ENCODE data around the gene CELF4.

CELF4 gene

DNA sequence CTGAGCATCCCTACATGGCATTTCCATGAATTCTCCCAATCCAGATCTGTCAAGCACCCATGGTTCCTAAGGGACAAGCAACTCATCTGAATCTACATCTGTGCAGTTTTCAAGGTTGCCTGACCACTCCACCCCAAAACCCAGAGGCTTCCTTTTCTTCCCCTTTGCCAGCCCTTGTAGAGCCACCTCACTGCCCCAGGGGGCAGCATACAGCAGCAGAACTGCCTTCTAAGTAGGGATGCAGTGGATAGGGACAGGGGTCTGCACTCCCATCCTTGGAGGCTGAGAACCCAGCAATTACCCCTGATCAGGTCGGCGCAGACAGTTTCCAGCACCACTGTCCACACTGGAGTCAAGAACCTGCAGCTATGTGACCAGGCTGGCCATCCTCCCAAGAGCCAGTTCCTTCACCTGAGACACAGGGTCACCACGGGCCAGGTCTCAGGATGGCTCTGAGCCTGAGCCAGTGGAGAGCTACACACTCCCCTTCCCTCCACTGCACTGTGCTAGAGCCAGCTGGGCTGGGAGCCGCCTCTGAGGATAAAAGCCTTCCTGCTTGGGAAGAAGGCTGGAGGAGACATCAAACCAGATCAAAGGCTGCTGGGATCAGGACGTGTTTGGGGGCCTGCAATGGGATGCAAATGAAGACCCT, 283.1 kb downstream of the CELF4 start:
- DNase-seq (ENCODE audit: low read depth in 2 of 2) = no peak

DNA sequence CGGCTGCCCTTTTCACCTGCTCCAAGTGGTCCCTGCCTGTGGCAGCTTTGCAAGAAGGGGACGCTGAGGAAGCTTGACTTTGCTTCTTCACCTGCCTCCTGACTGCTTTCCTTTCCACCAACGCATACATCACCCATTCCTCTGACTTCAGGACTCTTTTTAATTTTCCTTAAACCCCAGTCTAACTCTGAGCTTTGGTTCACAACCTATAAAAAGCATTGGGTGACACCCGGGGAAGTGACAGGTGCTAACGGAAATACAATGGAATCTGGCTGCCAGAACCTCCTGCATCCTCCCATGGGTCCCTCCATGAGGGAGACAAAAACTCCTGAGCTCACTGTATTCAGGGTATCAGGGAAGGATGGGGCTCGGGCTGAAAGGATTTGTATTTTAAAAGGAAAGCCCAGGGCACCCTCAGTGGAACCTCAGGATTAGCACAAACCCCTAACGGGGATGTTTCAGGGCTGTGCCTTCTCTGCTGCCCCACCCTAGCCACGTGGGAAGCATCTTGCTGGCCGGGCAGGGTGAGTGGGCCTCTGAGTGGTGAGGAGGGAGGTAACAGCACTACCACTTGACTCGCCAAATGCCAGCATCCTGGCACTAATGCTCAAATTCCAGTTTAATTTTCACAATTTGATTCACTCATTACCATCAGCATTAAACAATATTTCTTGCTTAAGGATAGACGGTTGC, 284.8 kb downstream of the CELF4 start:
- DNase-seq (ENCODE audit: low read depth in 2 of 2) = no peak

DNA sequence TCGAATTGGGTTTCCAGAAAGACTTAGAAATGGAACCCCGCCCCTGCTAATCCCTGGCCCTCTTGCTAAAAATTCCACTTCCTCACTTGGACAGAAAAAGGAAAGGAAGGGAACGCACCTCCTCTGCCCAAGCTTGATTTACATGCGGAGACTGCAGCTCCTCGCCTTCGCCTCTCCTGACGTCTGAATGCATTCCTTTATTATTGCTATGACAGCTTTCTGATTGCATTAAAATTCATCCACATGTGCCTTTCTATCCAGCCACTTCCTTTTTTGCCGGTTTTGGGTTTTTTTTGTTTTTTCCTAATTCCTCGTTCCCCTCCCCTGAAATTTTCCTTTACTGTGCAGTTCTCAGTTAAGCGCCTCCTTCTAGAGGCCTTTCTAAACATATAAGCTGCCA, 287.8 kb downstream of the CELF4 start:
- no peak for DNase-seq (ENCODE audit: low read depth in 2 of 2)

DNA sequence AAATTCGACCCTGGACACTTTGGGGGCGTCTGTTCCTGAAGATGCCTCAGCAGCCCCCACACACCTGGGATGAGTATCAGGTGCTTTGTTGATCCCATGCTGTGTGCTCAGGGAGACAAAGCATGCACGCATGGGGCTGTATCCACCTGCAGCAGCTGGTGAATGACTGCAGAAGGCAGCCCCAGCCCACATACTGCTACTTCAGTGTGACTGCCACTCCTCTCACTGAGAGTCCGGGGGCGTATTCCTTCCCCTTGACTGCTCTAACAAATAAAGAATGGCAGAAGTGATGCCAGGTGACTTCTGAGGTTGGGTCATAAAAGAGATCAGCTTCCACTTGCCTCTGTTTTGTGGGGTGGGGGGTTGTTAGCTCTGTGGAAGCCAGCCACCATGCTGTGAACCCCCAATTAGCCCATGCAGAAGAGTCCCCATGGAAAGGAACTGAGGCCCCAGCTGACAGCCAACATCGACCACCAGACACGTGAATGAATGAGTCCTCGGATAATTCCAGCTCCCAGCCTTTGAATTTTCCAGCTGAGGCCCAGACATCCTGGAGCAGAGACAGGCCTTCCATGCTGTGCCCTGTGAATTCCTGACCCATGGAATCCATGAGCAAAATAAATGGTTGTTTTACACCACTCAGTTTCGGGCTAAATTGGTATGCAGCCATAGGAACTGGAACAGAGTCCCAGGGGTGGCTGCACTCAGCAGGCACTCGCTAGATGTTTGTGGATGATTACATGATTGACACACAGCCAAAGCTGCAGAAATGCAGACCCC, 289.3 kb downstream of the CELF4 start:
- DNase-seq (ENCODE audit: low read depth in 2 of 2) = no peak

DNA sequence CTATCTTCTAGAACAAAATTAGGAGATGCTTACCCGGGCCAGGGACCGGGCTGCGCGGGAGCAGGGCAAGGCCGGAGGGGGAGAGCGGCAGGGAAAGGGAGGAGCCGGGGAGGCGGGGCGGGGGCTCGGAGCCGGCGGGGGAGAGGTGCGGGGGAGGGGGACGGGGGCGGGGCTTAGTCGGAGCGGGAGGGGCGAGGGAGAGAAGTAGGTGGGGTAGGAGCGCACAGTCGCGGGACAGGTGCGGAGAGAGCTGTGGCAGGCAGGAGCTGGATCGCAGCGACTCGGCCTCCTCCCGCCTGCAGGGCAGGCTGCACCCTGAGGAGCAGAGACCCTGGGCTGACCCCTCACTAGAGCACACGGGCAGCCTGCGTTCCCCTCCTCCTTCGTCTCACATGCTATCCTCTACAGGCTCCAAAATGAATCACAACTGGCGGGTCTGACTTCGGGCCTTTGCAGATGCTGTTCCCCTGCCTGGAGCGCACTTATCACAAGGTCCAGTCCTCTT, 290.3 kb downstream of the CELF4 start:
- no peak for DNase-seq (ENCODE audit: low read depth in 2 of 2)

- no peak for DNase-seq (ENCODE audit: low read depth in 2 of 2)
Measured at GRCh38 chr18:37274309-37275236, 291.0 kb downstream of the CELF4 start.

- no peak for DNase-seq (ENCODE audit: low read depth in 2 of 2)
Measured at GRCh38 chr18:37272841-37273240, 292.8 kb downstream of the CELF4 start.

DNA sequence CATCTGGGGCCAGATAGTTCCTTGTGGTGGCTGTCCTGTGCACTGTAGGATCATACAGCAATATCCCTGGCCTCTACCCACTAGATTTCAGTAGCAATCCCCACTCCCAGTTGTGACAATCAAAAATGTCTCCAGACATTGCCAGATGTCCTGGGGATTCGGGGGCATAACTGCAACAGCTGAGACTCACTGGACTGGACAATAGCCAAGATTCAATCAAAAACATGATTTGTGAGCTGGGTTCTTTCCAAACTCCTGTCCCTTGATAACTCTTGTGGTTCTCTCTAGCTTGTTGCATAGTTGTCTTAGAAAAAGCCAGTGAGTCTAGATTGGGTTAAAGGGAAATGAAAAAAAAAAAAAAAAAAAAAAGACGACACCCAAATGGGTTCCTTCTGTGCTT, 293.4 kb downstream of the CELF4 start:
- DNase-seq (ENCODE audit: low read depth in 2 of 2) = no peak

DNA sequence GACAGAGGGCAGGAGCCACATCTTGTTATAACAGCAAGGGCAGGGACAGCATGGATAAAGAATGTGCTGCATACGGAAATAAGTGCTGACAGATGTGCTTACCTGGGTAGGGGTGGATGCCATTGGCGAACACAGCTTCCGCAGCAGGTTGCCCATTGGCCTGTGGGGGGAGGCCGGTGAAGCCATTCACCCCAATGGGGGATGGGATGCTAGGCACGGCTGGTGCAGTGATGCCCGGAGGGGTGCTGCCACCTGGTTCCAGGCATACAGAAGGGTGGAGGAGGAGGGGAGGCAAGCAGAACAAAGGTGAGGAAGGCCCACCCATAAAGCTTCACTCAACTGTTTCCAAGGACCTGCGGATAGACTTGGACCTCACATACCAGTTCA, 294.9 kb downstream of the CELF4 start:
- DNase-seq (ENCODE audit: low read depth in 2 of 2) = no peak

DNA sequence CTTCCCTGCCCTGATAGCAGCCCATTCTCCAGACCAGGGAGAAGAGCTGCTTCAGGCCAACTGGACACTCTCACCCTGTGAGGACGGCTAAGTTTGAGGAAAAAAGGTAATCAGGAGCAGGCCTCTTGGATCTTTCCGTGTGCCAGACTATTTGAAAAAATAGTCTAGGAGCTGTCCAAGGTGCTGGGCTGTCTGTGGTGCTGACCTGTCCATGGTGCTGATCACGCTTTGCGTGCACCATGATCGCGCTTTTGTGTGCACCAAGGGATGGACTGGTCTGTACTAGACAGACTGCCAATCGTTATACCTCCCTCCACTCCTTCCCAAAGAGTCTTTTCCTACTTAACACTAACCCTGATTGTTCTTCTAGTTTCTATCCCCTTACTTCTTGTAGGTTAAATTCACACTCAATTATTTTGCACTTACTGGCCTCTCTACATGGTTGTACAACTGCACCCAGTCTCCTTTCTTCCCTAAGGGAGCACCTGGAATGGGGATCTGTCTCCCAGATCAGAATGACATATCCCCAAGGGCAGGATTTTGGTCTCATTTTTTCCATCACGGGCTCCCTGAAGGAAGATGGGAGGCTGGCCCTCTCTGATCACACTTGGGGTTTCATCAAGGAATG, 295.4 kb downstream of the CELF4 start:
- DNase-seq (ENCODE audit: low read depth in 2 of 2) = no peak

DNA sequence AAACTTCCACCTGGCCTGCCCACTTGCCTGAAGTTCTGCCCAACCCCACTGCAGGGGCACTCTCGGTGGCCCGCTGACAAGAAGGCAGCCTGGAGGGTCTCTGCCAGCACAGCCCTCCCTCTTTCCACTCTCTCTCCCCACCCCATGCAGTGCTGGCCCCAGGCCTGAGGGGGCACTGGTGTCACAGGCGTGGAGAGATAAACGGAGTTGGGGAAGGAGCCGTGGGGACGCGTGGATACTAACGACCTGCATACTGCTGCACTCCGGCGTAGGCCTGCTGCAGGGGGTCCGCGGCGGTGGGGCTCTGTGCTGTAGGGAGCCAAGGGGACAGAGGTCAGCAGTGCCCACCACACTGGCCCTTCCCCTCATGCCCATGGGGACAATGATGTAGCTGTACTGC, 299.3 kb downstream of the CELF4 start:
- no peak for DNase-seq (ENCODE audit: low read depth in 2 of 2)

- no peak for DNase-seq (ENCODE audit: low read depth in 2 of 2)
Measured at GRCh38 chr18:37265382-37265781, 300.2 kb downstream of the CELF4 start.

GRCh38 chr18:37264956-37265355, 300.6 kb downstream of the CELF4 start:
- DNase-seq (ENCODE audit: low read depth in 2 of 2) = no peak

DNA sequence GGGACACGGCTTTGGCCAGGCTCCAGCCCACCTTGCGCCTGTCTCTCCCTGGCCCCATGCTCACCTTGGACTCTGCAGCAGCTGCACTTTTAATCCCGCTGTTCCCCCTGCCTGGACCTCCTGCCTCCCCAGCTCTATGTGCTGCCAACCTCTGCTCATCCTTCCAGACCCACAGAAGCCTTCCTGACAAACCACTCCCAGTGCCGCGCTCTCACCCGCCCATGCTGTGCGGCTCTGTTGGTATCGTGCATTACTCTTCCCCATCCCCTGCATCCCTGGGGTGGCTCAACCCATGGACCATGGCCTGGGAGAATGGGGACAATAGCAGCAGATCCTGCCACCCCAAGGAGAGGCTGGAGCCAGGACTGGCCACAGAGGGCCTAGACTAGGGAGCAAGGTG, 303.6 kb downstream of the CELF4 start:
- no peak for DNase-seq (ENCODE audit: low read depth in 2 of 2)

DNA sequence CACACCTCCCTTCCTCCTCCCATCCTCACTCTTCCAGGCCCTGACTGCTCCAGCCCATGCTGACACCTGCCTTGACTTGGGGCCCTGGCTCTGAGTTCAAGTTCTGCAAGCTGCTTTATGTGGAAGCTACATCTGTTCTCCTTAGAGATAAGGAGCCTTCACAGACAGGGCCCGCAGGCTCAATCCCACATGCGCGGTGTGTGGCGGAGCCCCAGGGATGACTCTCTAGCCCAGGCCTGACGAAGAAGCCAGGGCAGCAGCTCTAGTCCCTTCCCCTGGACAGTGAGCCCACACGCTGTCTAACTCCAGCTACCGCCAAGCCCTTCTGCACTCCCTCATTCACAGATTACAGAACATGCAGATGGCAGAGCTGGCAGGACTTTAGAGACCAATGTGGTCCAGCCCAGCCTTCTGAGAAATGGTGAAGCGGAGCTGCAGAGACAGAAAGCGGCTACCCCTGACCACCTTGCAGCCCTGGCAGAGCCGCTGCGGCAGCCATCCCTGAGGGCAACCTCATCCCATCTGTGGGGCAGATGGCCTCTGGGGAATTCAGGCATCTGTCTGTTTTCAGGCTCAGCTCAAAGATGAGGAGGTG, 304.3 kb downstream of the CELF4 start:
- DNase-seq (ENCODE audit: low read depth in 2 of 2) = no peak

DNA sequence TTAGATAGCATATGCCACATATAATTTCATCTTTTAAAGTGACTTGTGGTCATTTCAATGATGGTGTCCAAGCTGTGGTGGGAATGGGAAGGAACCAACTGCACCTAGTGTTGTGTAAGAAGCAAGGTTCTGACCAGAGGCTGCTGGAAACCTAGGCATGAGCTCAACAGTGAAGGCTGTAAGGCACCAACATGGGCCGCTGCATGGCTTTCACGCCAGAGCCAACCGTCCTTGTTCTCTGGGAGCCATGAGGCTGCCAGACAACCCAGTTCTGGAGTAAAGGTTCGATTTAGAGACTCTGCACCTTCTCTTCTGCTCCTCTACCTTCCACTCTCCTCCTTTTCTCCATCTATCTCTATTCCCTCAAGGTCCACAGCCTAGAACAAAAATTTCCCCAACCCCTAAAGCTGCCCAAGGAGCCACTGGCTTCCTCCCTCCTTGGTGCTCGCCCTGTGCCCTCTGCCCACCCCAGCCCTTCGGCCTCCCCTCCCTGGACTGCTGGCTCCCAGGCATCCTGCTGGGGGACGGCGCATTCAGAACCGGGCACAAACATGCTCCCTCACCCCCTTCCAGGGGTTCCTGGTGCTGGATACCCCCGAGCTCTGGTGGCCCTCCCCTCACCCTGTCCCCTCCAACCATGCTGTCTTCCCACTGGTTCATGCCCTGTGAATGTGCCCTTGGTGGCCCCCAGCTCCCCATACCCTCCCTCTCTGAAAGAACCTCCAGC, 305.1 kb downstream of the CELF4 start:
- DNase-seq (ENCODE audit: low read depth in 2 of 2) = no peak

GRCh38 chr18:37259711-37260110, 305.9 kb downstream of the CELF4 start:
- no peak for DNase-seq (ENCODE audit: low read depth in 2 of 2)

- DNase-seq (ENCODE audit: low read depth in 2 of 2) = no peak
Measured at GRCh38 chr18:37258819-37259218, 306.8 kb downstream of the CELF4 start.

GRCh38 chr18:37258131-37258530, 307.5 kb downstream of the CELF4 start:
- no peak for DNase-seq (ENCODE audit: low read depth in 2 of 2)

DNA sequence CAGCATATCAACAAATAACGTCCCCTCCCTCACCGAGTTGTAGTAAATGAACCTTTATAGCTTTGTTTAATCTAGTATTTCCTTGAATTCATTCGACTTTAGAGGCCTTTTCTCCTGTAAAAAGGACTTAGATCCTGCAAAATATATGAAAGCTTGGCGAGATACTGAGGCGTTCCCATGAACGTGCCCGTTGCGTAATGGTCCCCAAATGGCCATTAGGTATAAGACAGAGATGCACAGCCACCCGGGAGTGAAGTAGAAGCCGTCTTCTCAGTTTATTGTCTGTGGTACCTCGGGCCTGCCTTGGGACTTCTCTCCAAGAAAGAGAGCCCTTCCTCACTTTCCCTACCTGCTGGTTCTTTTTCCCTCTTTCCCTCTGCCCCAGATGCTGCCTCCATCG, 310.6 kb downstream of the CELF4 start:
- DNase-seq (ENCODE audit: low read depth in 2 of 2) = no peak
